GM19099 (cell line): ENCODE measurements around the gene P2RX6.

ENCODE experiments used
- POLR2A ChIP-seq: IDR thresholded peaks from 3 replicates; pipeline ENCODE4 v1.6.1; 2011; ENCODE audit warnings: low read depth; ENCODE audit not compliant: insufficient read length; ENCODE audit errors: extremely low read depth

The P2RX6 gene

GRCh38 chr22:20989323-20990138 is 25.4 kb upstream of the P2RX6 start:
- no peak for TF ChIP-seq POLR2A

GRCh38 chr22:20990184-20991180 is 24.5 kb upstream of the P2RX6 start:
- TF ChIP-seq POLR2A = no peak

- TF ChIP-seq POLR2A = no peak
Measured at GRCh38 chr22:20991252-20992055, 23.5 kb upstream of the P2RX6 start.

- TF ChIP-seq POLR2A = no peak
Measured at GRCh38 chr22:20992056-20992442, 22.9 kb upstream of the P2RX6 start.

- TF ChIP-seq POLR2A = no peak
Measured at GRCh38 chr22:20992456-20993303, 22.3 kb upstream of the P2RX6 start.

- no peak for TF ChIP-seq POLR2A
Measured at GRCh38 chr22:20993304-20994127, 21.4 kb upstream of the P2RX6 start.

GRCh38 chr22:20994128-20994901 is 20.6 kb upstream of the P2RX6 start:
- no peak for TF ChIP-seq POLR2A

- TF ChIP-seq POLR2A = no peak
Measured at GRCh38 chr22:20994902-20995241, 20.1 kb upstream of the P2RX6 start.

- no peak for TF ChIP-seq POLR2A
Measured at GRCh38 chr22:20995329-20996030, 19.5 kb upstream of the P2RX6 start.

GRCh38 chr22:20996031-20996410 is 18.9 kb upstream of the P2RX6 start:
- TF ChIP-seq POLR2A = no peak

GRCh38 chr22:20996598-20997535 is 18.1 kb upstream of the P2RX6 start:
- no peak for TF ChIP-seq POLR2A
